ENCODE data around the gene KDM3B.
A peak's percentile ranks its signal among the peaks of the same experiment; 100 is the strongest.
"Not testable (repeated sequence)": the region's sequence is repeated elsewhere in the genome, so short reads cannot be mapped to it uniquely, and the experiment has no call there.

KDM3B gene

GRCh38 chr5:138349852-138350562 lies 2.5 kb upstream of the KDM3B start:
- no peak for DNase-seq

GRCh38 chr5:138350563-138350890 lies 2.0 kb upstream of the KDM3B start:
- DNase-seq: no peak

GRCh38 chr5:138351056-138351455 lies 1.4 kb upstream of the KDM3B start:
- no peak for DNase-seq

- no peak for DNase-seq
Measured at GRCh38 chr5:138351517-138351916, 968 bp upstream of the KDM3B start.

- peak; percentile 64 for DNase-seq
Measured at GRCh38 chr5:138352722-138353559, 456 bp downstream of the KDM3B start.

- no peak for DNase-seq
Measured at GRCh38 chr5:138353560-138354080, 1.1 kb downstream of the KDM3B start.

- DNase-seq: no peak
Measured at GRCh38 chr5:138354387-138354786, 1.9 kb downstream of the KDM3B start.

GRCh38 chr5:138354926-138355378 lies 2.5 kb downstream of the KDM3B start:
- no peak for DNase-seq

- no peak for DNase-seq
Measured at GRCh38 chr5:138359621-138360020, 7.1 kb downstream of the KDM3B start.

GRCh38 chr5:138360941-138361452 lies 8.5 kb downstream of the KDM3B start:
- DNase-seq: no peak

GRCh38 chr5:138364576-138364975 lies 12.1 kb downstream of the KDM3B start:
- DNase-seq: no peak

- no peak for DNase-seq
Measured at GRCh38 chr5:138366632-138367382, 14.3 kb downstream of the KDM3B start.

GRCh38 chr5:138369261-138369660 lies 16.8 kb downstream of the KDM3B start:
- no peak for DNase-seq

GRCh38 chr5:138369706-138370105 lies 17.2 kb downstream of the KDM3B start:
- DNase-seq: no peak

GRCh38 chr5:138370537-138370936 lies 18.1 kb downstream of the KDM3B start:
- DNase-seq: no peak

GRCh38 chr5:138371454-138371853 lies 19.0 kb downstream of the KDM3B start:
- DNase-seq: no peak

- no peak for DNase-seq
Measured at GRCh38 chr5:138372225-138372624, 19.7 kb downstream of the KDM3B start.

- no peak for DNase-seq
Measured at GRCh38 chr5:138372653-138373052, 20.2 kb downstream of the KDM3B start.

- no peak for DNase-seq
Measured at GRCh38 chr5:138382347-138382746, 29.9 kb downstream of the KDM3B start.

GRCh38 chr5:138385660-138386059 lies 33.2 kb downstream of the KDM3B start:
- no peak for DNase-seq

- no peak for DNase-seq
Measured at GRCh38 chr5:138386290-138386689, 33.8 kb downstream of the KDM3B start.

- DNase-seq: no peak
Measured at GRCh38 chr5:138389332-138389731, 36.8 kb downstream of the KDM3B start.

GRCh38 chr5:138389911-138390310 lies 37.4 kb downstream of the KDM3B start:
- not testable (repeated sequence) for DNase-seq
